NT2/D1 (cell line): ENCODE measurements around the gene LIPC.

Experiments
- SUZ12 ChIP-seq: IDR thresholded peaks from 2 replicates; pipeline ENCODE4 v1.6.1; 2011; ENCODE audit not compliant: insufficient read length, insufficient read depth; ENCODE audit errors: extremely low read depth
- ZNF274 ChIP-seq: IDR thresholded peaks from 2 replicates; pipeline ENCODE4 v1.6.1; 2011; ENCODE audit warnings: mild to moderate bottlenecking, low read depth, low read length

DNA sequence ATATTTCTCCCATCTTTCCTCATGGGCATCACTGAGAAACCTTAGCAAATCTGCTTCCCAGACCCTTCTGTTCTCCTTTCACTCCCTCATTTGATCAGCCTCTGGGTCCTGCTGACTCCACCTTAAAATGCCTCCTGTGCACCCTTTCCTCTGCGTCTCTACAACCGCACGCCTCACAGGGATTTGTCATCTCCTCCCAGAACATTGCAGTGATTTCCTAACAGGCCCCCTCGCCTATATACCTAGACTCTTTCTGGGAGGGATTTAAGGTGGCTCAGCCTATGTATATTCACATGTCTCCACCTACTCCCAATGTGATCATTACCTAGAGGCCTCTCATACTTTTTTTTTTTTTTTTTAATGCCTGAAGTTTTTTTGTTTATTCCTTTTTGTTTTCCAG is 69.2 kb downstream of the LIPC start:
- no peak for TF ChIP-seq ZNF274
- TF ChIP-seq SUZ12: no peak
